NB4 (cell line): Measurements from ENCODE around the gene FRAS1.
A peak's percentile ranks its signal among the peaks of the same experiment; 100 is the strongest.

ENCODE experiments used
- DNase-seq: peaks from one replicate; pipeline ENCODE4 v3.0.0; 2010; ENCODE audit warnings: low read depth
- H3K4me3 ChIP-seq: one replicate; pipeline ENCODE4 v1.5.1; 2011; ENCODE audit warnings: mild to moderate bottlenecking, low read depth, low read length, moderate library complexity
- MYC ChIP-seq: IDR thresholded peaks from 2 replicates; pipeline ENCODE4 v1.6.1; 2011; ENCODE audit warnings: low read depth, low read length
- POLR2A ChIP-seq: IDR thresholded peaks from 2 replicates; pipeline ENCODE4 v1.6.1; 2011; ENCODE audit warnings: mild to moderate bottlenecking; ENCODE audit not compliant: insufficient read length; ENCODE audit errors: extremely low read depth
- TF ChIP-seq, protein P1 (sequence below): IDR thresholded peaks from 2 replicates; pipeline ENCODE4 v1.6.1; 2011; ENCODE audit warnings: low read depth, low read length
- TF ChIP-seq, protein P2 (sequence below): IDR thresholded peaks from one replicate; pipeline ENCODE4 v1.5.1; 2012; ENCODE audit warnings: low read depth, low read length

Gene FRAS1

DNA sequence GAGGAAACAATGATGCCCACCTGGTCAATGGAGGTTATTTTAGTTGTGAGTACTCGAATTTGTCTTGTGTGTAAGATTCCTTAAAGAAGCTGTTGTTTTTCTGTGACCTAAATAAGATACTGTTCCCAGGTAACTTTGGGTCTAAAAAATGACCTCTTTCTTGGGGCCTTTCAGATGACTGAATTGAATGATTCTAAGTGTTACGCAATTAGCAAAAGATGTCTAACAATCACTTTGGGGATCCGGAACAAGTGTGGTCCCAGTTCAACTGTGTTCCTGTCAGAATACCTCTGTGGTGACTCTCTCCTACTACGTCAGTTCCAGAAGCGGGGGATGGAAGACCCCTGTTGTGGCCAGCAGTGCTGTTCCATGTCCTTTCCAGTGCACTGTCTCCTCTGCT lies 99.4 kb downstream of the FRAS1 start:
- no peak for DNase-seq
- TF ChIP-seq, protein P1, sequence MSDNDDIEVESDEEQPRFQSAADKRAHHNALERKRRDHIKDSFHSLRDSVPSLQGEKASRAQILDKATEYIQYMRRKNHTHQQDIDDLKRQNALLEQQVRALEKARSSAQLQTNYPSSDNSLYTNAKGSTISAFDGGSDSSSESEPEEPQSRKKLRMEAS, result no peak
- TF ChIP-seq MYC (no peak), POLR2A (no peak)
- TF ChIP-seq, protein P2, sequence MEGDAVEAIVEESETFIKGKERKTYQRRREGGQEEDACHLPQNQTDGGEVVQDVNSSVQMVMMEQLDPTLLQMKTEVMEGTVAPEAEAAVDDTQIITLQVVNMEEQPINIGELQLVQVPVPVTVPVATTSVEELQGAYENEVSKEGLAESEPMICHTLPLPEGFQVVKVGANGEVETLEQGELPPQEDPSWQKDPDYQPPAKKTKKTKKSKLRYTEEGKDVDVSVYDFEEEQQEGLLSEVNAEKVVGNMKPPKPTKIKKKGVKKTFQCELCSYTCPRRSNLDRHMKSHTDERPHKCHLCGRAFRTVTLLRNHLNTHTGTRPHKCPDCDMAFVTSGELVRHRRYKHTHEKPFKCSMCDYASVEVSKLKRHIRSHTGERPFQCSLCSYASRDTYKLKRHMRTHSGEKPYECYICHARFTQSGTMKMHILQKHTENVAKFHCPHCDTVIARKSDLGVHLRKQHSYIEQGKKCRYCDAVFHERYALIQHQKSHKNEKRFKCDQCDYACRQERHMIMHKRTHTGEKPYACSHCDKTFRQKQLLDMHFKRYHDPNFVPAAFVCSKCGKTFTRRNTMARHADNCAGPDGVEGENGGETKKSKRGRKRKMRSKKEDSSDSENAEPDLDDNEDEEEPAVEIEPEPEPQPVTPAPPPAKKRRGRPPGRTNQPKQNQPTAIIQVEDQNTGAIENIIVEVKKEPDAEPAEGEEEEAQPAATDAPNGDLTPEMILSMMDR, result no peak
- H3K4me3 ChIP-seq, result no peak overlapping the region

DNA sequence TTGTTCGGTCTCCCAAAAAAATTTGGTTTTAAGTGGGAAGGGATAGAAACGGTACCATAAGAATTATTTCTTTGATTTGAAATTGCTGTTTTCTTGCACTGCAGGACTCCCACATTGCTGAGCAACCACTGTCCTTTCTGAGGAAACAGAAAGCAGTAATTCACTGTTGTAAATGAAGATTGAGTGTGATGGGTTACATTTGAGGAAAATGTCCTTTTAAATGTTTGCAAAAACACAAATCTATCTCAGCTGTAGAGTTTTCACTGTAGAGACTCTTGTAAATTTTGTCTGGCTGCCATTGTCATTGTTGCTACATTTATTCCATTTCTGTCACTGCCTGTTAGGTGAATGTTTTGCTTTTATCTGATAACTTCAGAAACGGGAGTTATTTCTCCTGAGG lies 105.2 kb downstream of the FRAS1 start:
- H3K4me3 ChIP-seq, result no peak overlapping the region

DNA sequence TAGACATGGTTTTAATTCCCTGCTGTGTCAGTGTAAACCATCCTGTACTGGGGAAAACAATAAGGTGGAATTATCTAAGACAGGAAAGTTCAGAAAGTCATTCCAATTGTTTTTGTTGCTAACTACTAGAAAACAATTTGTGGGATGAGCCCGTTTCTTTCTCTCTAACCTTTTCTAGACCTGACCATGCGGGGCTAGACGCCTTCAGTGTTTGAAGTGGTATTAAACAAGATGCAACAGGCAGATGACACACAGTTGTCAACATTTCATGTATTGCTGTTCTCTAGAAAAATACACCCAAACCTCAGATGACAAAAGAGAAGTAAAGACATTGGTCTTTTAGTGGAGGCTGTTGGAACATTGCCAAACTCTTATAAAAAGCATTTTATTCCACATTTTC lies 105.7 kb downstream of the FRAS1 start:
- no peak overlapping the region for H3K4me3 ChIP-seq
- TF ChIP-seq, protein P2, result no peak
- TF ChIP-seq MYC (no peak), POLR2A (no peak)
- TF ChIP-seq, protein P1, result no peak
- no peak for DNase-seq

More for the DNA sequence above, 105.2 kb downstream of the FRAS1 start:
- no peak for TF ChIP-seq MYC
- TF ChIP-seq, protein P1, result no peak
- no peak for TF ChIP-seq POLR2A
- TF ChIP-seq, protein P2, result no peak
- DNase-seq, result no peak

DNA sequence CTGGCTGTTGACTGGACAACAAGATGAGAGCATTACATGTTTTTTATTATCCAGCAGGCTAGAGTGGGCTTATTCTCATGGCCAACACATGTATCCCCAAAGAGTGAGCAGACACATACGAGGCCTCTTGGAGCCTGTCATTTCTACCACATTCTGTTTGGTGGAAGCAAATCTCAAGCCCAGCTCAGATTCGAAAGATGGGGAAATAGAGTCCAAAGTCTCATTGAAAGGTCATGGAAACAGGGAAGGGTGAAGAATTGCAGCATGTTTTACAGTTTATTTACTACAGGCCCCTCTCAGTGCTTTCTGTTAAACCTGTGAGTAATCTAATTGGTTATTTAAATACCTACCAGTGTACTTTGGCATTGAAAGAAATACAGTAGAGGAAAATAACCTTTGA lies 108.6 kb downstream of the FRAS1 start:
- no peak for DNase-seq
- TF ChIP-seq MYC (no peak), POLR2A (no peak)
- TF ChIP-seq, protein P2, result no peak
- TF ChIP-seq, protein P1, result no peak

DNA sequence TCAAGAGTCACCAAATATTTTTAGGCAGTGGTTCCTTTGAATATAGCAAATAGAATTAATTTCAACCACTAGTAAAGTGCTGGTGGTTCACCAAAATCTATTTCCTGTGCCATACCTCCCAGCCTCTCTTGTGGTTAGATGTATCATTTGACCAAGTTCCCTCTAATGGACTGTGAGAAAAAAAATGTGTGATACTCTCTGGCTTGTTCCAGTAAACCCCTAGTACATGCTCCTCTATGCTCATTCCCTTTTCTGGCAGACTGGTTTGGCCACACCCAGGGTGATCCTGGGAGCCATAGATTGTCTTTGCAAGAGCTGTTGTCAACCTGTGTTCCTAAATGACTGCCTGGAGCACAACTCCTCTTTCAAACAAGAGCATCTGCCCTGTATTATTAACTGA lies 109.5 kb downstream of the FRAS1 start:
- no peak overlapping the region for H3K4me3 ChIP-seq
- TF ChIP-seq POLR2A (no peak), MYC (no peak)
- TF ChIP-seq, protein P1, result no peak
- TF ChIP-seq, protein P2, result no peak
- peak; percentile 11 for DNase-seq

More for the DNA sequence above, 108.6 kb downstream of the FRAS1 start:
- no peak overlapping the region for H3K4me3 ChIP-seq

DNA sequence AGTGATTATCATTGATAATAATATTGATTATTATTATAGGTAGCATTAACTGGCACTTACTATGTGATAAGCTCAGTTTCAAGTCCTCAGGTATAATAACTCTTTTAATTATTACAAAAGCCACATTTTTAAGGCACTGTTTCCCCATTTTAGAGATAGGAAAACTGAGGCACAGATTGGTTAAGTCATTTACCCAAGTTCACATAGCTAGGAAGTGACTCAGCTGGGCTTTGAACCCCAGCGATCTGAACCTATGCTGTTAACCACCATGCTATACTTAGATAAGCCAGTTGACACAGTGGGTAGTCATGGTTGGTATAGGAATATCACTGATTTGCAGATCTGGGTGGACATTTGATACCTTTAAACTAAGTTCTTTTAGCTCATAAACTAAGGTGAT lies 110.4 kb downstream of the FRAS1 start:
- no peak for DNase-seq
- H3K4me3 ChIP-seq, result no peak overlapping the region
- TF ChIP-seq MYC (no peak), POLR2A (no peak)
- TF ChIP-seq, protein P2, result no peak
- TF ChIP-seq, protein P1, result no peak
